IPS-11a (cell line): ENCODE measurements around the gene PDE6A.

ENCODE experiments used
- H3K4me3 ChIP-seq: one replicate; pipeline ENCODE4 v1.5.1; 2013; ENCODE audit warnings: low read depth, low read length, control low read depth

PDE6A gene

DNA sequence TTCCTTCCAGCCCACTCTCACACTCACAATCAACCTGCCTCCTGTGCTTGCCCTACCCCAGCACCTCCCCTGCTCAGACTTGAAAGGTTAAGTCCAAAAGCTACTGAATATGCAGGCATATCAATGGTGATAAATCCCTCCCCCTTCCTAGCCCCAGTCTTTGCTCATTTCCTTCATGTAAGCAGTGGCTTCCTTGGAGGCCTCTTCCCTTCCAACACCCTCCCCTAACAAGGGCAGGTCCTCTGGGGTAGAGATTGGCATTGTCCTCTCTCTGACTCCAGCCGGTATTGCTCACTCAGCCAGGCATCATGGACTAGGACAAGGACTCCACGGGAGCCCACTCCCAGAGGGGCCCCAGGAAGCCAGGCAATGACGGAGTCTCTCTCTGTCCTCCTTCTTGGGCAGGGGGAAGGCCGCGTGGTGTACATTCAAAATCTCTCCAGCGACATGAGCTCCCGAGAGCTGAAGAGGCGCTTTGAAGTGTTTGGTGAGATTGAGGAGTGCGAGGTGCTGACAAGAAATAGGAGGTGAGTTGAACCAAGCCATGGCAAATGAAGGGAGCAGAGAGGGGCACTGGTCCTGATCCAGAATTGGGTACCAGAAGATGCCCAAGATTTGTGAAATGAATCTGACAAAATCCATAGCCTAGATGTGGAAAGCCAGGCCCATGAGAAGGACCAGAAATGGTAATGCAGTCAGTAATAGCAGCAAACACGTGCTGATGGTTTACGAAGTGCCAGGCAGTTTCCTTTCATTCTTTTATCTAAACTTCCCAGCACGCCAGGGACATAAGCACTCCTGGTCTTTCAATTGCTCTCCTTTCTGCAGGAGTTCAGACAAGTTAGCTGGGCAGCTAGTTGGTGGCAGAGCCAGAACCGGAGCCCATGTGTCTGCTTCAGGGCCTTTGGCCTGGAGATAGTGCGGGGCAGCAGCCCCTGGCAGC, 102.5 kb downstream of the PDE6A start:
- H3K4me3 ChIP-seq = no peak overlapping the region

DNA sequence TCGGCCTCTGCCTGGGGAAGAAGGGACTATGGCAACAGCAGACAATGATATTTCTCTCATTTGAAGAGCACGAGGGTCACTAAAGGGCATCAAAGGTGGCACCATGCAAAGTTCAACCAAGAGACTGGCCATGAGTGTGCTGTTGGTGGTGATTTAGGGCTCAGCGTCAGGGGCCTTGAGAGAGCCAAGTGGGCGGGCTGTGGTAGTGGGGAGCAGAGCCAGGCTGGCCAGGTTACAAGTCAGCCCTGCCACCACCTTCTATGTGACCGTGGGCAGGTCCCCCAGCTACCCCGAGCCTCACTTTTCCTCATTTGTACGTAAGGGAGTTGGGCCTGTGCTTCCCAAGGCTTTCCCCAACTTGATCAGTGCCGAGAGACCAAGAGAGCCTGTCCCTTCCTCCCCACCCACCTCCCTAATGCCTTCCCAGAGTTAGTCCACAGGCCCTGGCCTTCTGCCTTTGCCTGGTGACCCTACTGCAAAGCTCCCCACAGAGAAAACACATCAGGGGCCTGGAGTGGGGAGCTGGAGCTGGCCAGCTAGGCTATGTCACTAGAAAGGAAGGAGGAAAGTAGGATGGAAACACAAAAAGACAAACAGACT, 104.3 kb downstream of the PDE6A start:
- H3K4me3 ChIP-seq = no peak overlapping the region

DNA sequence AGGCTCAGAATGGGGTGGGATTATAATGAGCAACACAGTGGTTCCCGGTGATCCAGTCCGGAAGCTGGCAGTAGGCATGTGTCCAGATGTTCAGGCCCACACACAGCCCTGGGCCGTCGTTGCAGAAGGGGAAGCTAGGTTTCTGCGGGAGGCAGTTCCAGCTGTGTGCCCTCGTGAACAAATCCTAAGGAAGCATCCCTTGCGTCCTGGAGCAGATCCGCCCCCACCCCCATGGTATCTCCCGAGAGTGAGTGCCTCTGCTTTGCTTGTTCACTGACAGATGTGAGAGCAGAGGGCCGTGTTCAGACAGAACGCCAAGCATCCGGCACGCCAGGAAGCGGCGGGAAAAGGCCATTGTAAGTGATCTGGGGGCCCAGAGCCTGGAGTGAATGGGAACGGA, 104.8 kb downstream of the PDE6A start:
- no peak overlapping the region for H3K4me3 ChIP-seq

DNA sequence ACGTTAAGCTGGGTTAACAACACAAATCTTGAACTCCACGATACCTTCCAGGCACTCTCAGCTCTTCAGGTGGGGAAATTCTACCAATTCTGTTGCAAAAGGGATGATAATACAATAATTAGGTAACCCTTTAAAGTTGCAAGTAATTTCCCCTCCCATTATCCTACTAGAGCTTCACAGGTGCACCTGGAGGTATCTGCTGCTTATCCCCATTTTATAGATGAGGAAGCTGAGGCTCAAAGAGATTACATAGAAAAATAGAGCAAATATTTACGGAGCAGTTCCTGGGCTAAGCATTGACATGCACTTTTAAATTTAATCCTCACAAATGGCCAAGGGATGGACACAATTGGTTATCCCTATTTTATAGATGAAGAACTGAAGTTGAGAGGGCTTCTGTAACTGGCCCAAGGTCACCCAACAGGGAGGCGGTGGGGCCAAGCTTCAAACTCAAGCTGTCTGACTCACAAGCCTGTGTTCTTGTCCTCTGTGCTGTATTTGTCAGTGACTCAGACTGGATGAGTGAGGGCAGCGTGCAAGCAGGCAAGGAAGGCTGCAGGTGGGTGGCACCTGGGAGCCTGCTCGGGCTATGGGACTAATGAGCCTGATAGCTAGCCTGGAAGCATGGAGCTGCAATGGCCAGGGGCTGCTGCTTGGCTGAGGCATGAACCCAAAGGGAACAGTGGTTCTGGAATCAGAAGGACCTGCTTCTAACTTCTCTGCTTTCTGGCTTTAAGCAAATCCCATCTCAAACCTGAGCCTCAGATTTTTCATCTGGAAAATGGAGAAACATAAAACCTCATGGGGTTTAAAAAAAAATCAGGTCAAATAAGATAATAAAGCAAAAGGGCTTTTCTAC, 105.5 kb downstream of the PDE6A start:
- no peak overlapping the region for H3K4me3 ChIP-seq

DNA sequence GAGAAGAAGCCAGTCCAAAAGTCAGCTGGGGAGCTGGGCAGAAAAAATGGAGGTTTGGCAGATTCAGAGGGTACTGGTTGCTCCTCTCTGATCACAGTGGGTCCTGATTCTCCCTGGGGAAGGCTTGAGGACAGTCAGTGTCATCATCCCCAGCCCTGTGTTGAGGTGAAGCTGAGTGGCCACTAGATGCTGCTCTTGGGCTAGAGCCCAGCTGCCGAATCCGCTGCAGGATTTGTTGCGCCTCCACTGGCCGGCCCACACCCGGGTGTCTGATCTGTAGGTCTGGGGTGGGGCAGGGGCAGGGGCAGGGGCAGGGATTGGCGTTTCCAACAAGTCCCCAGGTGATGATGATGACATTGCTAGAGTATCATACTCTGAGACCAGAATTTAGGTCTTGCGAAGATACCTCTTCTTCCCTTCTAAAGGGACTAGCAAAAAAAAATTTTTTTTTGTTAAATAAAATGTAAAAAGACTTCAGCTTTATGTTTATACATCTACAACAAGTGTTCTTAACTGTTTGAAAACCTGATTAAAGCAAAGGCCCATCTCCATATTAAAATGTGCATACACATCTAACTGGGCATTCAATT, 106.8 kb downstream of the PDE6A start:
- H3K4me3 ChIP-seq = no peak overlapping the region

DNA sequence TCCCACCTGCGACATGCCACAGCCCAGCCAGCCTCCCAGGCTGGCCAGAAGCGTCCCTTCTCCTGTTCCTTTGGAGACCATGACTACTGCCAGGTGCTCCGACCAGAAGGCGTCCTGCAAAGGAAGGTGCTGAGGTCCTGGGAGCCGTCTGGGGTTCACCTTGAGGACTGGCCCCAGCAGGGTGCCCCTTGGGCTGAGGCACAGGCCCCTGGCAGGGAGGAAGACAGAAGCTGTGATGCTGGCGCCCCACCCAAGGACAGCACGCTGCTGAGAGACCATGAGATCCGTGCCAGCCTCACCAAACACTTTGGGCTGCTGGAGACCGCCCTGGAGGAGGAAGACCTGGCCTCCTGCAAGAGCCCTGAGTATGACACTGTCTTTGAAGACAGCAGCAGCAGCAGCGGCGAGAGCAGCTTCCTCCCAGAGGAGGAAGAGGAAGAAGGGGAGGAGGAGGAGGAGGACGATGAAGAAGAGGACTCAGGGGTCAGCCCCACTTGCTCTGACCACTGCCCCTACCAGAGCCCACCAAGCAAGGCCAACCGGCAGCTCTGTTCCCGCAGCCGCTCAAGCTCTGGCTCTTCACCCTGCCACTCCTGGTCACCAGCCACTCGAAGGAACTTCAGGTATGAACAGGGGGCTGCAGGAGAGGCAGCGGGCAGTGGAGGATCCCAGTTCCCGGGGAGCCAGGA, 108.0 kb downstream of the PDE6A start:
- no peak overlapping the region for H3K4me3 ChIP-seq

DNA sequence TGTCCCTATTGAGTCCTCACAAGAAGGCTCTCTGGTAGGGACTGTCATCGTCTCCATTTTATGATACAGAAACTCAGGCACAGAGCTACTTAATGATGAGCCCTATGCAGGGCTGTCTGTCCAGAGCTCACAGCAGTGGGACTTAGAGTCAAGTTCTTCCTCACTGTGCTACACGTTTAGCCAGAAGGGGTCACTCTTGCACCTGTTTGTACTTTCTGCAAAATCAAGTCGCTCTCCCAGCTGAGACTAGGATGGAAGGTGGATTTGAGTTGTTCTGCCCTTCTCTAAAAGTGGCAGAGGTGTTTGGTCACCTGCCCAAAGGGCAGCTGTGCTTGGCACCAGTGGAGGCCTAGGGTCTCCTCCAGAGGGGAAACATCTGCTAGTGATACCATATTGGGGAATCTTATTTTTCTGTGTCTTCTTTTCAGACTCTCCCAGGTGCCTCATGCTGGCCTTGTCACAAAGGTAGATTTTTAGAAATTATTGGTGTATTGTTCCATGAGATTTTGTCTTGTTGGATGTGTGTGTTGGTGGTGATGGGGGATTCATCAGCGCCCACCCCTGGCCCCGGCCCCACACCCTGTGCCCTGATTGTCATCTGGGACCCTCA, 110.2 kb downstream of the PDE6A start:
- no peak overlapping the region for H3K4me3 ChIP-seq

DNA sequence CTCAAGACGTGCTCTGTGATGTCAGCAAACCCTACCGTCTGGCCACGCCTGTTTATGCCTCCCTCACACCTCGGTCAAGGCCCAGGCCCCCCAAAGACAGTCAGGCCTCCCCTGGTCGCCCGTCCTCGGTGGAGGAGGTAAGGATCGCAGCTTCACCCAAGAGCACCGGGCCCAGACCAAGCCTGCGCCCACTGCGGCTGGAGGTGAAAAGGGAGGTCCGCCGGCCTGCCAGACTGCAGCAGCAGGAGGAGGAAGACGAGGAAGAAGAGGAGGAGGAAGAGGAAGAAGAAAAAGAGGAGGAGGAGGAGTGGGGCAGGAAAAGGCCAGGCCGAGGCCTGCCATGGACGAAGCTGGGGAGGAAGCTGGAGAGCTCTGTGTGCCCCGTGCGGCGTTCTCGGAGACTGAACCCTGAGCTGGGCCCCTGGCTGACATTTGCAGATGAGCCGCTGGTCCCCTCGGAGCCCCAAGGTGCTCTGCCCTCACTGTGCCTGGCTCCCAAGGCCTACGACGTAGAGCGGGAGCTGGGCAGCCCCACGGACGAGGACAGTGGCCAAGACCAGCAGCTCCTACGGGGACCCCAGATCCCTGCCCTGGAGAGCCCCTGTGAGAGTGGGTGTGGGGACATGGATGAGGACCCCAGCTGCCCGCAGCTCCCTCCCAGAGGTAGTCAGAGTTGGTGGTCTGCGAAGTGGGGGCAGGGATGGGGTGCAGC, 111.3 kb downstream of the PDE6A start:
- no peak overlapping the region for H3K4me3 ChIP-seq

DNA sequence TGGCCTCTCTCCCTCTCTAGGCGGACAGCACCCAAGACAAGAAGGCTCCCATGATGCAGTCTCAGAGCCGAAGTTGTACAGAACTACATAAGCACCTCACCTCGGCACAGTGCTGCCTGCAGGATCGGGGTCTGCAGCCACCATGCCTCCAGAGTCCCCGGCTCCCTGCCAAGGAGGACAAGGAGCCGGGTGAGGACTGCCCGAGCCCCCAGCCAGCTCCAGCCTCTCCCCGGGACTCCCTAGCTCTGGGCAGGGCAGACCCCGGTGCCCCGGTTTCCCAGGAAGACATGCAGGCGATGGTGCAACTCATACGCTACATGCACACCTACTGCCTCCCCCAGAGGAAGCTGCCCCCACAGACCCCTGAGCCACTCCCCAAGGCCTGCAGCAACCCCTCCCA, 112.0 kb downstream of the PDE6A start:
- H3K4me3 ChIP-seq = no peak overlapping the region

DNA sequence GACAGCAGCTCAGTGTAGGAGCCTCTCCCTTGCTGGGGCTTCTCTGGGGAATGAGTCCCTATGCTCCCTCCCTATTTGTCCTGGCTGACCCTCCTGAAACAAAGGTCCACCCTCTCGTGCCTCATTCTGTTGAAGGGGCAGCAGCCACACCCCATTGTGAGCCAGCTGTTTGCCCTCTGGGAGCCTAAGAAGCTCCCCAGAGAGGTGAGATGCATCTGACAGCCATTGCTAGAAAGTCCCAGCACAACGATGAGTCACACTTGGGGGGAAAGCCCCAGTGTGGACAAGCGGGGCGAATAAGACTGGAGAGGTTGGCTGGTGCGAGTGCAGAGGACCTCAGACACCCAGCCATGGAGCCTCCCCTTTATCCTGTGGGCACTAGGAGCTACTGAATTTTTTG, 113.1 kb downstream of the PDE6A start:
- H3K4me3 ChIP-seq = no peak overlapping the region

DNA sequence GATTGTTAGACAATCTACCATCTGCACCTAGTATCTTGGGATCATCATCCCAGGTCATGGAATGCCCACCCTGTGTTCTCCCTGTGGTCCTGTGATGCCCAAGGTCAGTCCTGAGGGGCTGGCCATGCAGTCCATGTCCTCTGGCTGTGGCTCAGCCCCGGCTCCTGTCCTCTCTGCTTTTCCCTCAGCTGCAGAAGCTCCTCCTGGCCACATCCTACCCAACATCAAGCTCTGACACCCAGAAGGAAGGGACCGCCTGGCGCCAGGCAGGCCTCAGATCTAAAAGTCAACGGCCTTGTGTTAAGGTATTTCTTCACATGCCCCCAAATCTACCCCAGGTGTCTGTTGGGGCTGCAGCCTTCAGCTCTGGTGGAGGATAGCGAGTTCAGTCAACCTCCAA, 114.0 kb downstream of the PDE6A start:
- no peak overlapping the region for H3K4me3 ChIP-seq

DNA sequence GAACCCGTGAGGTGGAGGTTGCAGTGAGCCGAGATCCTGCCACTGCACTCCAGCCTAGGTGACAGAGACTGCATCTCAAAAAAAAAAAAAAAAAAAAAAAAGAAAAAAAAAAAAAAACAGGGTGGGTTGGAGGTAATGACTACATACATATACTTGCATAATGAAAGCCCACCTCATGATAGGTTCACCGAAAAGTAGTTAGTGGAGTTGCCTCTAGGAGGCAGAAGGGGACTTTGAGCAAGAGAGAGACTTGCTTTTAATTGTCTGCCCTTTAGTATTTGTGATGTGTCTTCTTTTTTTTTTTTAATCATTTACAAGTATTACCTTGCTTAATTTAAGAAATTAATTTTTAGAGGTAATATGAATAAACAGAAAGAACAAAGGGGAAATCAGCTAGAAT, 114.6 kb downstream of the PDE6A start:
- no peak overlapping the region for H3K4me3 ChIP-seq

DNA sequence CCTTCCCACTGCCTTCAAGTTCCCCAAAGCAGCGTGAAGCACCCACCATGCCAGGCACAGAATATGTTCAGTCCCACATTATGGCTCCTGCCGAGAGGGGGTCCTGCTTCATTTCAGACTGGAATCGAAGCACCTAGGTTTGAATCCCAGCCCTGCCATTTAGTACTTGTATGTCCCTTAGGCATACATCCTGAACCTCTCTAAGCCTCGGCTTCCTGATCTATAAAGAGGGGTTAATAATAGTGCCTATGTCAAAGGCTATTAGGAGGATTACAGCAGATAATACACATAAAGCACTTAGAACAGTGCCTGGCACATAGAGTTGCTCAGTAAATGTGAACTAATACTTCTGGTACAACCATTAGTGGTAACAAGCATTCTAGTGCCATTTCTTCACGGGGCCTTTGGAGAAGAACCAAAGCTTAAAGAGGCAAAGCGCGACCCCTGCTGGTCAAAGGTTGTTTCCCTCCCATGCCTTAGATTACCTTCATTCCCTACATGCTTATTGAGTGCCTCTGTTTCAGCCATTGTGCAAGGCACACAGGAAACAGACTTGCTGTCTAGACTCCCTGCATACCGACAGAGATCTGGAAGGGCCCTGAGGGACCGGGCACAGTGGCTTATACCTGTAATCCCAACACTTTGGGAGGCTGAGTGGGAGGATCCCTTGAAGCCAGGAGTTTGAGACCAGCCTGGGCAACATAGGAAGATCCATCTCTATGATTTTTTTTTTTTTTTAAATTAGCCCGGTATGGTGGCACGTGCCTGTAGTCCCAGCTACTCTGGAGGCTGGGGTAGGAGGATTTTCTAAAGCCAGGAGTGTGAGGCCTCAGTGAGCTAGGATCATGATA, 116.2 kb downstream of the PDE6A start:
- no peak overlapping the region for H3K4me3 ChIP-seq

DNA sequence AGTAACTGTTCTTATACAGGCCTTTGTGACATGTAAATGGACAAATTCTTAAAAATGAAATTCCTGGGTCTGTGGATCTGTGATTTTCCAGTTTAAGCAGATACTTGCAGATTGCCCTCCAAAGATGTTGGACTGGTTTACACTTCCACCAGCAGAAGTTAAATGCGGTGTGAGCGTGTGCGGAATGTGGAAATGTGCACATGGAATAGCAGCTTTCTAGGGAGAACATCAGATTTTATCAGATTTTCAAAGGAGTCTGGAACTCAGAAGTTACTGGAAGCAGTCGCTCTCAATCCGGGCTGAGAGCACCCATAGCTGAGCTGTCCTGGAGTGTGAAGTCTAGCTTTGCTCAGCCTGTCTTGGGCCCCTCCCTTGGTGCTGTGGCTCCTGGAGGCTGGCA, 117.0 kb downstream of the PDE6A start:
- H3K4me3 ChIP-seq = no peak overlapping the region

DNA sequence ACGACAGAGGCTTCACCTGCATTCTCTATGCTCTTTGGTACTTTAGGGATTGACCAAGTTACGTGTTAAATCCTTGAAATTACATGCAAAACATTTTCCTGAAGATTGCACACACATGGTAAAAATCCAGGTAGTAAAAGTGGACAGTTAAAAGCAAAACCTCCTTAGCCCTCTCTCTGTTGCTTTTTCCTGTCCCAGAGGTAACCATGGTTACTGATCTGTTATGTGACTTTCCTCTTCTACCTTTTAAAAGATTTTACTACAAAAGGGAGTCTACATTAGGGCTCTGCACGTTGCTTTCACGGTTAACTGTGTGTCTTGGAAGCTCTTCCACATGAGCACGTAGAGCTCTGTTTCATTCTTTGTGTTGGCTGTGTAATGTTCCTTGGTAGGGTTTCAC, 117.5 kb downstream of the PDE6A start:
- H3K4me3 ChIP-seq = no peak overlapping the region

DNA sequence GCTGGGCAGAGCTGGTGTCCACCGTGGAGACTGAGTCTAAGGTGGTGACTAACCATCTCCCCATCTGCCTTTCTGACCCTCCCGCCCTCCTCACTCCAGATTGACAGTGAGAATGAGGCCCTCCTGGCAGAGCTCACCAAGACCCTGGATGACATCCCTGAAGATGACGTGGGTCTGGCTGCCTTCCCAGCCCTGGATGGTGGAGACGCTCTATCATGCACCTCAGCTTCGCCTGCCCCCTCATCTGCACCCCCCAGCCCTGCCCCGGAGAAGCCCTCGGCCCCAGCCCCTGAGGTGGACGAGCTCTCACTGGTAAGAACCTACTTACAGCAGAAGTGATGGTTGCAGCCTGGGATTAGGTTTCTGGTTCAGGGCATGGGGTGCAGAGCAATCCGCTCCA, 118.0 kb downstream of the PDE6A start:
- H3K4me3 ChIP-seq = no peak overlapping the region

DNA sequence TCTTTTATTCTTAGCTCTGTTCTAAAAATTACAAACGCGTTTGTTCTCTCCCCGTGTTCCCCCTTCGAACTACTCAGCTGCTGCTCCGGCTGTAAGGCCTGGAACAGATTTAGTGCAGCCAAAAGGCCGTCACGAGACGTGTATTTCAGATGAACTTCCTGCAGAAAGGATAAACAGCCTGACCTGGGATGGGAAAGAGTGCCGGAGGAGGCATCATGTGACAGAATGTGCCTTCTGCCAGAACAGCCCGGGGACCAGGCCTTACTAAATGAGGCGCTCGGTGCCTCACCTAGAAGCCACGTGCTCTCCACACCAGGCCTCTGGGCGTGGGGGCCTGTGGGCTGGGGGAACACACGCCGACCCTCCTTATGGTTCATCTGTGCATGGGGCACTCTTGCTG, 119.7 kb downstream of the PDE6A start:
- no peak overlapping the region for H3K4me3 ChIP-seq

DNA sequence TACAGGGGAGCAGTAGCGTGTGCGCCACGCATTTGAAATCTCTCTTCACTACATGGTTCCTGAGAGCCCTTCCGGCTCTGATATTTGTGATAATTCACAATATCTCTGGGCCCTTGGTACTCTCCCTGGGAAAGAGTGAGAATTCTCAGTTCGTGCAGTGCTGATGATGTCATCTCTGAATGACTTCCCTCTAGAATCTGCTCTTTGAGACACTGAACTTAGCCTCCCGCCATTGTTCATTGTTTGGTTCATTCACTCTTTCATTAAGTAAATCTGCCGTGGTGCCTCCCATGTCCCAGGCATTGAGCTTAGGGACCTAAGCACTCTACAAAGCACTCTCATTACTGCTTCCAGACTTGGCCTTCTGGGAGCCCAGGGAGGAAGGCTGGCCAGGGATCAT, 120.5 kb downstream of the PDE6A start:
- no peak overlapping the region for H3K4me3 ChIP-seq

DNA sequence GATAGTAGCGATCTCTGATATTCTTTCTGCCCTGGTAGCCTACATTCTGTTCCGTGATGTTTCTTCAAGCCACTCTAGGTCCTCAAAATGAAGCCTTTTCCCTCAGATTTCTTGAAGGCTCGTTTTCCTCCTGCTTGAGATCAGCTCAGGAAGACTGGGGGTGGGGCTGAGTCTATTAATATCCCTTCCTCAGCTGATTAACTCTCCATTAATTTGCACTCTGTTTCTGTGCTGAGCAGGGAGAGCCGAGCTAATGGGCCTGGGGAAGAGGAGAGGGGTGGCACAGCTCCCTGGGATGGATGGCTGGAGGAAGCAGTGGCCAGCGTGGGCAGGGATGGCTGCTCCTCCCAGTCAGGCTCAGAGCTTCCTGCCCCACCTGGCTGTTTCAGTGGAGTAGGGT, 121.2 kb downstream of the PDE6A start:
- H3K4me3 ChIP-seq = no peak overlapping the region
